ENCODE measurements around the gene IFI35.

Gene IFI35

GRCh38 chr17:43014020-43014648 lies 7.5 kb downstream of the IFI35 start:
- Histone ChIP-seq H3K4me1 (ENCODE audit: control insufficient read depth in 2 of 2, insufficient read depth in 2 of 2, low read length in 2 of 2) (peaks cover 19 to 21% of the 10 kb centered on the region in 2 donors), H3K9ac (ENCODE audit: low read depth in 1 of 2, low read length in 2 of 2) (no peak overlapping the region), H3K36me3 (ENCODE audit: control insufficient read depth in 2 of 2, insufficient read depth in 2 of 2, low read length in 2 of 2) (peaks cover 34% of the 10 kb centered on the region in 2 donors), H3K9me3 (ENCODE audit: control insufficient read depth in 2 of 2, low read length in 2 of 2) (no peaks in the 10 kb centered on the region), H3K27ac (ENCODE audit: low read depth in 2 of 2, low read length in 2 of 2) (peak overlapping the region in 1 of 2 donors; percentile 32), H3K4me3 (ENCODE audit: low read length in 2 of 2) (no peak overlapping the region), H3K27me3 (ENCODE audit: control insufficient read depth in 2 of 2, insufficient read depth in 2 of 2, low read length in 2 of 2) (no peaks in the 10 kb centered on the region)

- H3K9ac ChIP-seq (ENCODE audit: low read depth in 1 of 2, low read length in 2 of 2): no peak overlapping the region
- H3K27me3 ChIP-seq (ENCODE audit: control insufficient read depth in 2 of 2, insufficient read depth in 2 of 2, low read length in 2 of 2): no peaks in the 10 kb centered on the region
- peaks cover 34% of the 10 kb centered on the region in 2 donors for H3K36me3 ChIP-seq (ENCODE audit: control insufficient read depth in 2 of 2, insufficient read depth in 2 of 2, low read length in 2 of 2)
- peak overlapping the region in 1 of 2 donors; percentile 32 for H3K27ac ChIP-seq (ENCODE audit: low read depth in 2 of 2, low read length in 2 of 2)
- H3K9me3 ChIP-seq (ENCODE audit: control insufficient read depth in 2 of 2, low read length in 2 of 2): no peaks in the 10 kb centered on the region
- no peak overlapping the region for H3K4me3 ChIP-seq (ENCODE audit: low read length in 2 of 2)
- peaks cover 24 to 27% of the 10 kb centered on the region in 2 donors for H3K4me1 ChIP-seq (ENCODE audit: control insufficient read depth in 2 of 2, insufficient read depth in 2 of 2, low read length in 2 of 2)
These were observed 8.3 kb downstream of the IFI35 start for GRCh38 chr17:43014649-43015542.

GRCh38 chr17:43015579-43015978 lies 9.0 kb downstream of the IFI35 start:
- Histone ChIP-seq H3K27ac (ENCODE audit: low read depth in 2 of 2, low read length in 2 of 2) (peak overlapping the region in 1 of 2 donors; percentile 38), H3K36me3 (ENCODE audit: control insufficient read depth in 2 of 2, insufficient read depth in 2 of 2, low read length in 2 of 2) (peaks cover 34% of the 10 kb centered on the region in 2 donors), H3K27me3 (ENCODE audit: control insufficient read depth in 2 of 2, insufficient read depth in 2 of 2, low read length in 2 of 2) (no peaks in the 10 kb centered on the region), H3K9ac (ENCODE audit: low read depth in 1 of 2, low read length in 2 of 2) (no peak overlapping the region), H3K4me1 (ENCODE audit: control insufficient read depth in 2 of 2, insufficient read depth in 2 of 2, low read length in 2 of 2) (peaks cover 23 to 24% of the 10 kb centered on the region in 2 donors), H3K9me3 (ENCODE audit: control insufficient read depth in 2 of 2, low read length in 2 of 2) (no peaks in the 10 kb centered on the region), H3K4me3 (ENCODE audit: low read length in 2 of 2) (no peak overlapping the region)

DNA sequence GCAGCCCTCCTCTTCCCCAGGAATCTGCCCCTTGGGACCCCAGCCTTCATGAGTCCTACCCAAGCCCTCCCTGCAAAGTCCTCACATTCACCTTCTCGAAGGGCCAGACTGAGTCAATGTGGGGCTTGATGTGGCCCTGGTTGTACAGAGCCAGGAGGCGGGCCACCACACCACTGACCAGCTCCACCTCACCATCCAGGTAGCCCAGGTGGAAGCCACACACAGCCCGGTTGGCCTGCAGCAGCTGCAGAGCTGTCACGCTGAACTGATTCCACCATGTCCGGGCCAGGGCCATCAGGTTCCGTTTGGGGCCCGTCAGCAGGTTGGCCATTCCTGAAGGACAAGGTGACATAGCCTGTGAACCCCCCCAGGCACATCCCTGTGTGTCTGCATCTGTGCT lies 9.6 kb downstream of the IFI35 start:
- Histone ChIP-seq H3K4me1 (ENCODE audit: control insufficient read depth in 2 of 2, insufficient read depth in 2 of 2, low read length in 2 of 2) (peaks cover 17 to 18% of the 10 kb centered on the region in 2 donors), H3K4me3 (ENCODE audit: low read length in 2 of 2) (no peak overlapping the region), H3K9ac (ENCODE audit: low read depth in 1 of 2, low read length in 2 of 2) (no peak overlapping the region), H3K36me3 (ENCODE audit: control insufficient read depth in 2 of 2, insufficient read depth in 2 of 2, low read length in 2 of 2) (peaks cover 34% of the 10 kb centered on the region in 2 donors), H3K27me3 (ENCODE audit: control insufficient read depth in 2 of 2, insufficient read depth in 2 of 2, low read length in 2 of 2) (no peaks in the 10 kb centered on the region), H3K9me3 (ENCODE audit: control insufficient read depth in 2 of 2, low read length in 2 of 2) (no peaks in the 10 kb centered on the region), H3K27ac (ENCODE audit: low read depth in 2 of 2, low read length in 2 of 2) (peak overlapping the region in 1 of 2 donors; percentile 38)

- H3K27me3 ChIP-seq (ENCODE audit: control insufficient read depth in 2 of 2, insufficient read depth in 2 of 2, low read length in 2 of 2): no peaks in the 10 kb centered on the region
- no peak overlapping the region for H3K9ac ChIP-seq (ENCODE audit: low read depth in 1 of 2, low read length in 2 of 2)
- no peak overlapping the region for H3K27ac ChIP-seq (ENCODE audit: low read depth in 2 of 2, low read length in 2 of 2)
- H3K4me1 ChIP-seq (ENCODE audit: control insufficient read depth in 2 of 2, insufficient read depth in 2 of 2, low read length in 2 of 2): peaks cover 13 to 18% of the 10 kb centered on the region in 2 donors
- H3K9me3 ChIP-seq (ENCODE audit: control insufficient read depth in 2 of 2, low read length in 2 of 2): no peaks in the 10 kb centered on the region
- H3K36me3 ChIP-seq (ENCODE audit: control insufficient read depth in 2 of 2, insufficient read depth in 2 of 2, low read length in 2 of 2): peaks cover 26 to 27% of the 10 kb centered on the region in 2 donors
- no peak overlapping the region for H3K4me3 ChIP-seq (ENCODE audit: low read length in 2 of 2)
These were observed 11.6 kb downstream of the IFI35 start for GRCh38 chr17:43018008-43018853.

GRCh38 chr17:43018932-43019331 lies 12.3 kb downstream of the IFI35 start:
- peaks cover 13 to 18% of the 10 kb centered on the region in 2 donors for H3K4me1 ChIP-seq (ENCODE audit: control insufficient read depth in 2 of 2, insufficient read depth in 2 of 2, low read length in 2 of 2)
- no peaks in the 10 kb centered on the region for H3K27me3 ChIP-seq (ENCODE audit: control insufficient read depth in 2 of 2, insufficient read depth in 2 of 2, low read length in 2 of 2)
- H3K36me3 ChIP-seq (ENCODE audit: control insufficient read depth in 2 of 2, insufficient read depth in 2 of 2, low read length in 2 of 2): peaks cover 19 to 20% of the 10 kb centered on the region in 2 donors
- H3K9me3 ChIP-seq (ENCODE audit: control insufficient read depth in 2 of 2, low read length in 2 of 2): no peaks in the 10 kb centered on the region
- no peak overlapping the region for H3K4me3 ChIP-seq (ENCODE audit: low read length in 2 of 2)
- no peak overlapping the region for H3K9ac ChIP-seq (ENCODE audit: low read depth in 1 of 2, low read length in 2 of 2)
- H3K27ac ChIP-seq (ENCODE audit: low read depth in 2 of 2, low read length in 2 of 2): no peak overlapping the region

DNA sequence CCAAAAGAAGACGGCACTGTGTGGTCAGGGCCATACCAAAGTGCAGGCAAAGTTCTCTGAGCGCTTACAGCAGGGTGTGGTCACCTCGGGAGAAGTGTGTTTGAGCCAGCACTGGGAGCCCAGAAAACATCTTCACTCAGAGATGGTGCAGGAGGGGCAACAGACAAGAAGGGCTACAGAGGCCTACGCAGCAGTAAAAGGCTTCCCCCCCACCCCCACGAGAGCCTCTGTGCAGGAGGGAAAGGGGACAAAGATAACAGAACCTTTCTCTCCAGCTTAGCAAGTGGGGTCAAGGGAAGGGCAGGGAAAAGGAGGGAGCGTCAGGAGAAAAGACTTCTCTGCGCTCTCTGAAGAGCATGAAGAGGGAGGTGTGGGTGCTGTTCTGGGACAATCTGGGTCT lies 12.8 kb downstream of the IFI35 start:
- Histone ChIP-seq H3K9ac (ENCODE audit: low read depth in 1 of 2, low read length in 2 of 2) (no peak overlapping the region), H3K4me1 (ENCODE audit: control insufficient read depth in 2 of 2, insufficient read depth in 2 of 2, low read length in 2 of 2) (peaks cover 13 to 20% of the 10 kb centered on the region in 2 donors), H3K4me3 (ENCODE audit: low read length in 2 of 2) (peak overlapping the region in 1 of 2 donors; percentile 28), H3K36me3 (ENCODE audit: control insufficient read depth in 2 of 2, insufficient read depth in 2 of 2, low read length in 2 of 2) (peaks cover 15% of the 10 kb centered on the region in 2 donors), H3K27me3 (ENCODE audit: control insufficient read depth in 2 of 2, insufficient read depth in 2 of 2, low read length in 2 of 2) (no peaks in the 10 kb centered on the region), H3K9me3 (ENCODE audit: control insufficient read depth in 2 of 2, low read length in 2 of 2) (no peaks in the 10 kb centered on the region), H3K27ac (ENCODE audit: low read depth in 2 of 2, low read length in 2 of 2) (peak overlapping the region; percentile 6 to 23)

- Histone ChIP-seq H3K4me3 (ENCODE audit: low read length in 2 of 2) (peak overlapping the region in 1 of 2 donors; percentile 28), H3K27ac (ENCODE audit: low read depth in 2 of 2, low read length in 2 of 2) (peak overlapping the region; percentile 6 to 23), H3K4me1 (ENCODE audit: control insufficient read depth in 2 of 2, insufficient read depth in 2 of 2, low read length in 2 of 2) (peaks cover 17 to 24% of the 10 kb centered on the region in 2 donors), H3K27me3 (ENCODE audit: control insufficient read depth in 2 of 2, insufficient read depth in 2 of 2, low read length in 2 of 2) (no peaks in the 10 kb centered on the region), H3K9ac (ENCODE audit: low read depth in 1 of 2, low read length in 2 of 2) (peak overlapping the region in 1 of 2 donors; percentile 24), H3K9me3 (ENCODE audit: control insufficient read depth in 2 of 2, low read length in 2 of 2) (no peaks in the 10 kb centered on the region), H3K36me3 (ENCODE audit: control insufficient read depth in 2 of 2, insufficient read depth in 2 of 2, low read length in 2 of 2) (peaks cover 9 to 13% of the 10 kb centered on the region in 2 donors)
These were observed 13.5 kb downstream of the IFI35 start for GRCh38 chr17:43020030-43020621.
